WERI-Rb-1 (cell line): ENCODE data around the gene ARHGAP26.

Experiments
- DNase-seq: peaks from one replicate; pipeline ENCODE4 v3.0.0-alpha.2; 2020
- H3K27ac ChIP-seq: fragments of 250-450 bp; sonication (Bioruptor Pico); 2 replicates; pipeline ENCODE4 v1.5.1; 2020; ENCODE audit warnings: mild to moderate bottlenecking, moderate library complexity
- H3K27me3 ChIP-seq: fragments of 250-450 bp; sonication (Bioruptor Pico); 2 replicates; pipeline ENCODE4 v1.5.1; 2021; ENCODE audit warnings: mild to moderate bottlenecking, low read depth, moderate library complexity; ENCODE audit not compliant: insufficient read depth, severe bottlenecking
- H3K36me3 ChIP-seq: fragments of 250-450 bp; sonication (Bioruptor Pico); 2 replicates; pipeline ENCODE4 v1.5.1; 2020; ENCODE audit warnings: mild to moderate bottlenecking, moderate library complexity
- H3K4me3 ChIP-seq: 2 replicates; pipeline ENCODE4 v1.5.1; 2011; ENCODE audit warnings: low read depth, mild to moderate bottlenecking, control low read depth, low read length
- H3K9me3 ChIP-seq: fragments of 250-450 bp; sonication (Bioruptor Pico); 2 replicates; pipeline ENCODE4 v1.5.1; 2021; ENCODE audit warnings: mild to moderate bottlenecking, moderate library complexity; ENCODE audit not compliant: severe bottlenecking
- TF ChIP-seq, protein P1 (sequence below): IDR thresholded peaks from 2 replicates; pipeline ENCODE4 v1.5.1; 2011; ENCODE audit warnings: low read depth, mild to moderate bottlenecking, control low read depth, inconsistent platforms, low read length

Gene ARHGAP26

DNA sequence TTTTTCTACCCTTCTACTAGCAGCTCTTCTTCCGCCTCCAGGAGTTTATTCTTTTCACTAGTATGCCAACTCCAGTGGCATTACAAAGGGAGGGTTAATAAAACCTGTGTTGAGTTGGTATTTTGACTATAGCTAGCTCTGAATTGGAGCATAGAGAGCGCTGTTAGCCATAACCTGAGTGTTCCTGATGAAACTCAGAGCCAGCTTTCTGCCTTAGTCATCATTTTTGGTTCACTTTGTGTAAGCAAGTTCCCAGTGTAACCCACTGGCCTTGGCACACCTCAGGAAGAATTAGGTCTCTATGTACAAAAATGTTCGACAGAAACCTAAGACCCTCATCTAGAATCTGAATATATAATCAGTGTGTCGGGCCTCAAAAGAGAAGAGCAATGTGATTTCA lies 394.4 kb downstream of the ARHGAP26 start:
- no peaks in the 10 kb centered on the region for H3K9me3 ChIP-seq
- H3K36me3 ChIP-seq, result no peaks in the 10 kb centered on the region
- no peak overlapping the region for H3K4me3 ChIP-seq
- no peak overlapping the region for H3K27ac ChIP-seq
- no peaks in the 10 kb centered on the region for H3K27me3 ChIP-seq
- TF ChIP-seq, protein P1, sequence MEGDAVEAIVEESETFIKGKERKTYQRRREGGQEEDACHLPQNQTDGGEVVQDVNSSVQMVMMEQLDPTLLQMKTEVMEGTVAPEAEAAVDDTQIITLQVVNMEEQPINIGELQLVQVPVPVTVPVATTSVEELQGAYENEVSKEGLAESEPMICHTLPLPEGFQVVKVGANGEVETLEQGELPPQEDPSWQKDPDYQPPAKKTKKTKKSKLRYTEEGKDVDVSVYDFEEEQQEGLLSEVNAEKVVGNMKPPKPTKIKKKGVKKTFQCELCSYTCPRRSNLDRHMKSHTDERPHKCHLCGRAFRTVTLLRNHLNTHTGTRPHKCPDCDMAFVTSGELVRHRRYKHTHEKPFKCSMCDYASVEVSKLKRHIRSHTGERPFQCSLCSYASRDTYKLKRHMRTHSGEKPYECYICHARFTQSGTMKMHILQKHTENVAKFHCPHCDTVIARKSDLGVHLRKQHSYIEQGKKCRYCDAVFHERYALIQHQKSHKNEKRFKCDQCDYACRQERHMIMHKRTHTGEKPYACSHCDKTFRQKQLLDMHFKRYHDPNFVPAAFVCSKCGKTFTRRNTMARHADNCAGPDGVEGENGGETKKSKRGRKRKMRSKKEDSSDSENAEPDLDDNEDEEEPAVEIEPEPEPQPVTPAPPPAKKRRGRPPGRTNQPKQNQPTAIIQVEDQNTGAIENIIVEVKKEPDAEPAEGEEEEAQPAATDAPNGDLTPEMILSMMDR, result no peak
- no peak for DNase-seq

DNA sequence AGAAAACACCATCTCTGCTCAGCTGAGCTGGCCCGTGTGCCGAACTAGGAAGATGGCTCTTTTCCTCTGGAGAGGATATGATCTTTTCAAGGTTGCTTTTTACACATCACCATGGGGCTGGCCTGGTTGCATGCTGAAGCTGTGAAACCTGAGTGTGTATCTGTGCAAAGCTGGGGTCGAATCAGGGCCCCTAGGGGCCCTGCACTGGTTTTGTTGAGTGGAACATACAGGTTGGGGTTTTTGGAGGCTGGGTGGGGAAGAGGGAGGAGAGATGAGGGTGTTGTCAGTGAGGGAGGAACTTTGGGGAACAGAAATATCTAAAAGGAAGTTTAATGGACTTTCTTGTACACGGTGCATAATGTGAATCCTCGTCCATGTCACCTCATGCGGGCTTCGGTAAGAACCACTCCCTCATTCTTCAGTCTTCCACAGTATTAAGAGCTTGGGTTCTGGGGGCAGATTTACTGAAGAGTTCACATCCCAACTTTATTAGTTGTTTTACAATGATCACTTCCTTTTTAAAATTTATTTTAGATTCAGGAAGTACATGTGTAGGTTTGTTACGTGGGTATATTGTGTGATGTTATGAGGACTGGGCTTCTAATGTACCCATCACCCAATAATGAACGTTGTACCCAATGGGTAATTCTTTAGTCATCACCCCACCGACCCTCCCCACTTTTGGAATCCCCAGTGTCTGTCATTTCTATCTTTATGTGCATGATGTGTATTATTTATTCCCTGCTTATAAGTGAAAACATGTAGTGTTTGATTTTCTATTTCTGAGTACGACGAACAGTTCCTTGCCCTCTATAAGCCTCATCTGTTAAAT lies 395.1 kb downstream of the ARHGAP26 start:
- H3K27ac ChIP-seq, result no peak overlapping the region
- DNase-seq, result no peak
- H3K27me3 ChIP-seq, result no peaks in the 10 kb centered on the region
- H3K36me3 ChIP-seq, result no peaks in the 10 kb centered on the region
- no peaks in the 10 kb centered on the region for H3K9me3 ChIP-seq
- no peak overlapping the region for H3K4me3 ChIP-seq
- TF ChIP-seq, protein P1, result no peak

DNA sequence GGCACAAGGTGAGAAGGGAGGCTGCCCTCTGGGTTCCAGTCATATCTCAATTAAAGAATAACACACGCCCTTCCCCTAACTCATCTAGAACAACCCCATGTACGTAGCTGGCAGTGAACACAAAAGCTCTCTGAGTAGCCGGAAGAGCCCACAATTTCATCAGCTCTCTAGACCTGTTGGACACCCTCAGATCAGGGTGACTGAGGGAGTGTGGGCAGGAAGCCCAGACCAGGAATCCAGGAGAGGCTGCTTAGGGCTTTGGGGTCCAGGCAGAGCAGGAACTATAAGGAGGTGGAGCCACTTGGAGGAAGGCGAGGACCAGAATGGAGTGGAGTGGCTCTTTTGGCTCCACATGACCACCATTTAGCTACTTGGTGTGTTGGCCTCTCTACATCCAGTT lies 395.9 kb downstream of the ARHGAP26 start:
- H3K9me3 ChIP-seq, result no peaks in the 10 kb centered on the region
- no peak overlapping the region for H3K4me3 ChIP-seq
- no peak overlapping the region for H3K27ac ChIP-seq
- no peaks in the 10 kb centered on the region for H3K36me3 ChIP-seq
- no peak for DNase-seq
- no peaks in the 10 kb centered on the region for H3K27me3 ChIP-seq
- TF ChIP-seq, protein P1, result no peak

DNA sequence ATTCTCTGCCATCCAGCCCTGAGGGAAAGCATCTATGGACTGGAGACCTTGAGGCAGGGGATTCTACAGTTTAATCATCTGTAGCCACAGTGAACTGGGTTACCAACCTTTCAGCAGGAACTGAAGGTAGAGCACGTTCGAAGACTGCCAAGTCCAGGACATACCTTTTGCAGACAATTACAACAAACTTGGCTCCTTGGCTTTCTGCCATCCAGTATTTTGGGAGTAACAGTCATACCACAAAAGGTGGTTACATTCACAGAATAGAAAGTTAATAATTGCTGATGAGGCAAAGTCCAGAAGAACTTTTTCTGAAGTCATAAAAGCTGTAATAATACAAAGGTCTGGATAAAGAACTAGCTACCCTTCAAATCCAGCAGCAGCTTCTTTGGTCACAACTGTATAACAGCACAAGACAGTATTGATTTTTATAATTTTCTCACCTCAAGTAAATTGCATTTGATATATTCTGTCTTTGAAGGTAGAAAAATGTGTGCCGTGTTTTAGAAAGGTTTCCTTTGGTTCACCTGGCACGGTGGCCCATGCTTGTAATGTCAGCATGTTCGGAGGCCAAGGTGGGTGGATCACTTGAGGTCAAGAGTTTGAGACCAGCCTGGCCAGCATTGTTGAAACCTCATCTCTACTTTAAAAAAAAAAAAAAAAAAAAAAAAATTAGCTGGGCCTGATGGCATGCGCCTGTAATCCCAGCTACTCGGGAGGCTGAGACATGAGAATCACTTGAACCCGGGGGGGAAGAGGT lies 396.7 kb downstream of the ARHGAP26 start:
- Histone ChIP-seq H3K36me3 (no peaks in the 10 kb centered on the region), H3K27me3 (no peaks in the 10 kb centered on the region), H3K9me3 (no peaks in the 10 kb centered on the region), H3K4me3 (no peak overlapping the region), H3K27ac (no peak overlapping the region)
- DNase-seq, result no peak
- TF ChIP-seq, protein P1, result no peak

DNA sequence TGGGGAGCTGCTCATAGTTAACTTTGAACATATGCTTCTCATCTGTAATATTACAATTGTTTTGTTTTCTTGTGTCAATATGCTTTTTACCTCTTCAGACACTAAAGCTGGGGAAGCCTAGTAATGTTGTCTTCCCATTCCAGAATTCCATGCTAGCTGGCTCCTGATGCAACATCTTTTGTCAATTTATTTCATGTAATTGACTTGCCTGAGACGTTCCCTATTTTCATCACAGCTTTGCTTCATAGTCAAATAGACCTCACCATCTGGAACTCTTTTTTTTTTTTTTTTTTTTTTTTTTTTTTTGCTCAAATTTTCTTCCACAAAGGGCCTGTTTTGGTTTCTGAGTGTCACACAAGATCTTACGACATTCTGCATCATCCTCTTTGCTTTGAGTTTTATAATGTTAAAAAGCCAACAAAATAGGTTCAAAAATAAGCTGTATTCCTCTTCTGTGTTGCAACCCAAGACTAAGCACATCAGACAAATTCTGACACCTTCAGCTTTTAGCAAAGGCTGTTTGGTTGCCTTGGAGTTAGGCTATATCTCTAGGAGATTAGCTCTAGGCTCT lies 398.1 kb downstream of the ARHGAP26 start:
- TF ChIP-seq, protein P1, result no peak
- Histone ChIP-seq H3K4me3 (no peak overlapping the region), H3K27me3 (no peaks in the 10 kb centered on the region), H3K9me3 (no peaks in the 10 kb centered on the region), H3K36me3 (no peaks in the 10 kb centered on the region), H3K27ac (no peak overlapping the region)
- DNase-seq, result peak; percentile 16
